HCT116 (cell line): Measurements from ENCODE around the gene RNF222.

Experiments used
- ATF3 ChIP-seq: IDR thresholded peaks from 2 replicates; pipeline ENCODE4 v1.6.1; 2012
- CBX3 ChIP-seq: IDR thresholded peaks from 2 replicates; pipeline ENCODE4 v1.6.1; 2012; ENCODE audit warnings: low read depth
- CTCF ChIP-seq, 3 experiments: fragments of 200-600 bp in 1 of 3; sonication (generic) in 1 of 3; IDR thresholded peaks in 2 of 3; conservative IDR thresholded peaks in 1 of 3; 2 replicates each; pipeline ENCODE4 v1.5.1; 2012 to 2017; ENCODE audit warnings: low read depth in 2 of 3, low read length in 2 of 3, antibody characterized with exemption in 1 of 3, borderline replicate concordance in 1 of 3, control low read depth in 1 of 3, mild to moderate bottlenecking in 1 of 3, mixed read lengths in 1 of 3, mixed run types in 1 of 3, moderate library complexity in 1 of 3; ENCODE audit not compliant: insufficient read depth in 1 of 3
- EZH2 ChIP-seq: fragments of 200-600 bp; sonication (generic); IDR thresholded peaks from 2 replicates; pipeline ENCODE4 v1.6.1; 2017; ENCODE audit warnings: antibody characterized with exemption, mixed run types
- MAX ChIP-seq: IDR thresholded peaks from 2 replicates; pipeline ENCODE4 v1.6.1; 2012
- POLR2AphosphoS5 ChIP-seq: IDR thresholded peaks from 2 replicates; pipeline ENCODE4 v1.6.1; 2011; ENCODE audit warnings: mild to moderate bottlenecking, low read depth, low read length, moderate library complexity
- TCF7L2 ChIP-seq: IDR thresholded peaks from 2 replicates; pipeline ENCODE4 v1.7.0; 2011; ENCODE audit warnings: borderline replicate concordance, inconsistent platforms; ENCODE audit not compliant: insufficient read depth, insufficient read length; ENCODE audit errors: extremely low read depth
- ZFX ChIP-seq: fragments of 450-650 bp; IDR thresholded peaks from 2 replicates; pipeline ENCODE4 v1.6.1; 2017

DNA sequence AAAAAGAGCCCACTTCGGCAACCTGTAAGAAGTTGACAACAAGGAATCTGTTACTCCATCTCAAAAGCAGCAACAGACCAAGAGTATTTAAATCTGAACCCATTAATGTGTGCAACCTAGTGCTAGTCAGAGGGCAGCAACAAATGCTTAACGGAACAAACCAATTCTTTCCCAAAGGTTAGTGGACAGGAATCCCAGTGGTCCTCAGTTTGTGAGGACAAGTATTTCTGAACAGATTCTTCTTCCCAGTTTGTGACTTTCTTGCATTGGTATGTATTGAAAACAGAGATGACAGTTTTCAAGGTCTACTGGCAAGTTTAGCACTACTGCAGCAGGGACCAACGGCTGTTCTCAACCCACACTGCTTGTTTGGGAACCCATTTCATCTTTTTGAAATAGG lies 17.6 kb downstream of the RNF222 start:
- no peak for TF ChIP-seq ZFX
- no peak for TF ChIP-seq CTCF (IDR thresholded peaks at IDR 0.05 in 2 of 3, conservative IDR thresholded peaks at IDR 0.05 in 1 of 3; ENCODE audit: borderline replicate concordance in 1 of 3, insufficient read depth in 1 of 3, low read depth in 2 of 3, low read length in 2 of 3)
- TF ChIP-seq ATF3: no peak
- no peak for TF ChIP-seq CBX3
- no peak for TF ChIP-seq POLR2AphosphoS5
- no peak for TF ChIP-seq TCF7L2
- no peak for TF ChIP-seq EZH2
- TF ChIP-seq MAX: no peak
